ENCODE results near the gene VSNL1. TPM values are rescaled to one million over a fixed set of nuclear protein-coding genes. Genes with fewer than 3 reads are reported as not detected.

The VSNL1 gene
- total RNA-seq, 1 donor from 2014 or later, result 19.6 TPM

- no peaks in the 10 kb centered on the region for H3K9me3 Mint-ChIP-seq (ENCODE audit: unreplicated experiment)
- TF ChIP-seq, protein P1, sequence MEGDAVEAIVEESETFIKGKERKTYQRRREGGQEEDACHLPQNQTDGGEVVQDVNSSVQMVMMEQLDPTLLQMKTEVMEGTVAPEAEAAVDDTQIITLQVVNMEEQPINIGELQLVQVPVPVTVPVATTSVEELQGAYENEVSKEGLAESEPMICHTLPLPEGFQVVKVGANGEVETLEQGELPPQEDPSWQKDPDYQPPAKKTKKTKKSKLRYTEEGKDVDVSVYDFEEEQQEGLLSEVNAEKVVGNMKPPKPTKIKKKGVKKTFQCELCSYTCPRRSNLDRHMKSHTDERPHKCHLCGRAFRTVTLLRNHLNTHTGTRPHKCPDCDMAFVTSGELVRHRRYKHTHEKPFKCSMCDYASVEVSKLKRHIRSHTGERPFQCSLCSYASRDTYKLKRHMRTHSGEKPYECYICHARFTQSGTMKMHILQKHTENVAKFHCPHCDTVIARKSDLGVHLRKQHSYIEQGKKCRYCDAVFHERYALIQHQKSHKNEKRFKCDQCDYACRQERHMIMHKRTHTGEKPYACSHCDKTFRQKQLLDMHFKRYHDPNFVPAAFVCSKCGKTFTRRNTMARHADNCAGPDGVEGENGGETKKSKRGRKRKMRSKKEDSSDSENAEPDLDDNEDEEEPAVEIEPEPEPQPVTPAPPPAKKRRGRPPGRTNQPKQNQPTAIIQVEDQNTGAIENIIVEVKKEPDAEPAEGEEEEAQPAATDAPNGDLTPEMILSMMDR (IDR thresholded peaks at IDR 0.05; ENCODE audit: unreplicated experiment), result no peak
- H3K36me3 Mint-ChIP-seq (ENCODE audit: low read depth, unreplicated experiment), result peaks cover 18% of the 10 kb centered on the region
- DNase-seq (ENCODE audit: low spot score), result no peak
- H3K4me1 Mint-ChIP-seq (ENCODE audit: unreplicated experiment), result no peaks in the 10 kb centered on the region
- no peak overlapping the region for H3K27ac Mint-ChIP-seq (ENCODE audit: unreplicated experiment)
- H3K4me3 Mint-ChIP-seq (ENCODE audit: unreplicated experiment), result no peak overlapping the region
- no peaks in the 10 kb centered on the region for H3K27me3 Mint-ChIP-seq (ENCODE audit: unreplicated experiment)
Observed at GRCh38 chr2:17689010-17689409, 148.5 kb downstream of the VSNL1 start.

GRCh38 chr2:17690776-17691175 is 150.3 kb downstream of the VSNL1 start:
- Mint-ChIP-seq H3K36me3 (ENCODE audit: low read depth, unreplicated experiment) (peaks cover 21% of the 10 kb centered on the region), H3K4me1 (ENCODE audit: unreplicated experiment) (no peaks in the 10 kb centered on the region), H3K4me3 (ENCODE audit: unreplicated experiment) (no peak overlapping the region), H3K27me3 (ENCODE audit: unreplicated experiment) (no peaks in the 10 kb centered on the region), H3K27ac (ENCODE audit: unreplicated experiment) (no peak overlapping the region), H3K9me3 (ENCODE audit: unreplicated experiment) (no peaks in the 10 kb centered on the region)
- no peak for DNase-seq (ENCODE audit: low spot score)
- TF ChIP-seq, protein P1 (IDR thresholded peaks at IDR 0.05; ENCODE audit: unreplicated experiment), result no peak

Other genes starting within 250 kb of the VSNL1 start
- gene RAD51AP2, start 22.3 kb upstream of the VSNL1 start, total RNA-seq (ENCODE audit: unreplicated experiment), result 0.44 TPM
- 28.8 TPM for gene SMC6, start 213.1 kb downstream of the VSNL1 start, total RNA-seq (ENCODE audit: unreplicated experiment)
- 12.3 TPM for gene GEN1, start 213.4 kb downstream of the VSNL1 start, total RNA-seq (ENCODE audit: unreplicated experiment)